Prostate gland (tissue), 2 donors: ENCODE measurements around the gene HLA-DRA. TPM values are rescaled to one million over a fixed set of nuclear protein-coding genes. Genes with fewer than 3 reads are reported as not detected.

Experiments
- DNase-seq: peaks from one replicate; pipeline ENCODE4 v3.0.0-alpha.2; 2019; ENCODE audit warnings: low spot score
- H3K27ac ChIP-seq, 2 donors: fragments of 200-600 bp; sonication (generic); 2 replicates each; pipeline ENCODE4 v1.5.1; 2017 to 2019
- H3K27me3 ChIP-seq: fragments of 200-600 bp; sonication (generic); replicated peaks from 2 replicates; pipeline ENCODE4 v1.5.1; 2019; ENCODE audit not compliant: insufficient read depth
- H3K36me3 ChIP-seq, 2 donors: fragments of 200-600 bp; sonication (generic); 1 replicate in 1 of 2; 2 replicates in 1 of 2; pipeline versions ENCODE4 v1.5.1 to v1.8.1; 2017 to 2019
- H3K4me1 ChIP-seq: fragments of 200-600 bp; sonication (generic); replicated peaks from 2 replicates; pipeline ENCODE4 v1.5.1; 2019
- H3K4me3 ChIP-seq, 2 donors: fragments of 200-600 bp; sonication (generic); 2 replicates each; pipeline ENCODE4 v1.5.1; 2017 to 2019
- H3K9me3 ChIP-seq: fragments of 200-600 bp; sonication (generic); 2 replicates; pipeline ENCODE4 v1.5.1; 2017
- CTCF ChIP-seq, 4 experiments: fragments of 200-600 bp in 2 of 4; fragments of 450-650 bp in 2 of 4; sonication (generic) in 2 of 4; IDR thresholded peaks; 1 replicate in 3 of 4; 2 replicates in 1 of 4; pipeline ENCODE4 v1.5.1; 2016 to 2019; ENCODE audit warnings: antibody characterized with exemption in 4 of 4, mild to moderate bottlenecking in 2 of 4, moderate library complexity in 2 of 4
- POLR2A ChIP-seq: fragments of 450-650 bp; IDR thresholded peaks from one replicate; pipeline ENCODE4 v1.6.1; 2016; ENCODE audit warnings: antibody characterized with exemption, mild to moderate bottlenecking
- POLR2AphosphoS5 ChIP-seq: sonication (generic); formaldehyde crosslinking; IDR thresholded peaks from one replicate; pipeline ENCODE4 v1.6.1; 2017; ENCODE audit warnings: antibody characterized with exemption
- WGBS: methylation state at CpG from one replicate; pipeline ENCODE4 v1.1.5; 2018; 5-methylcytosine and 5-hydroxymethylcytosine counted together
- intact Hi-C: fragments of 100-400 bp; cut with DNase I; formaldehyde crosslinking; loops from one replicate; pipeline ENCODE4 v1.14.2; 2022
- total RNA-seq, 2 donors: library from RNA; depleted of rRNA; stranded (reverse); fragments of >200 nt; gene quantifications; one replicate each; pipeline ENCODE4 v1.1.0, GENCODE V29; 2016

The HLA-DRA gene
- total RNA-seq, 2 donors from 2014 or later, result 116 to 145 TPM

- no peak for TF ChIP-seq POLR2AphosphoS5
- no peak for TF ChIP-seq POLR2A
- TF ChIP-seq CTCF (IDR thresholded peaks at IDR 0.05), result no peak
- WGBS, result 63% methylated on average over 4 of the region's 4 CpGs
- no peak overlapping the region for H3K27ac ChIP-seq
These were observed 3.5 kb upstream of the HLA-DRA start for GRCh38 chr6:32436186-32436585.

GRCh38 chr6:32436995-32437836 lies 2.5 kb upstream of the HLA-DRA start:
- H3K27ac ChIP-seq, result no peak overlapping the region
- no peak for DNase-seq
- TF ChIP-seq CTCF (IDR thresholded peaks at IDR 0.05), result no peak
- peak; percentile 4 for TF ChIP-seq POLR2AphosphoS5
- intact Hi-C loops, result no loop called here
- H3K36me3 ChIP-seq, result no peaks in the 10 kb centered on the region
- H3K4me3 ChIP-seq, result no peak overlapping the region
- H3K27me3 ChIP-seq, result no peaks in the 10 kb centered on the region
- H3K4me1 ChIP-seq, result no peaks in the 10 kb centered on the region
- no peaks in the 10 kb centered on the region for H3K9me3 ChIP-seq
- WGBS, result 73% methylated on average over 2 of the region's 2 CpGs

More at GRCh38 chr6:32436186-32436585, 3.5 kb upstream of the HLA-DRA start:
- Histone ChIP-seq H3K36me3 (no peaks in the 10 kb centered on the region), H3K9me3 (no peaks in the 10 kb centered on the region), H3K4me3 (no peak overlapping the region), H3K27me3 (no peaks in the 10 kb centered on the region), H3K4me1 (no peaks in the 10 kb centered on the region)
- DNase-seq, result no peak
- intact Hi-C loops, result no loop called here

- no peak for DNase-seq
- no peak for TF ChIP-seq POLR2A
- TF ChIP-seq CTCF (IDR thresholded peaks at IDR 0.05), result no peak
- TF ChIP-seq POLR2AphosphoS5, result no peak
- intact Hi-C loops, result no loop called here
- Histone ChIP-seq H3K27ac (no peak overlapping the region), H3K4me3 (no peak overlapping the region), H3K4me1 (no peaks in the 10 kb centered on the region), H3K27me3 (no peaks in the 10 kb centered on the region), H3K9me3 (no peaks in the 10 kb centered on the region), H3K36me3 (no peaks in the 10 kb centered on the region)
- 59% methylated on average over 1 of the region's 1 CpG for WGBS
These were observed 548 bp upstream of the HLA-DRA start for GRCh38 chr6:32439139-32439538.

- TF ChIP-seq POLR2A, result no peak
- TF ChIP-seq POLR2AphosphoS5, result no peak
- no peak for TF ChIP-seq CTCF (IDR thresholded peaks at IDR 0.05)
- Histone ChIP-seq H3K27ac (no peak overlapping the region), H3K36me3 (no peaks in the 10 kb centered on the region), H3K27me3 (no peaks in the 10 kb centered on the region), H3K4me1 (no peaks in the 10 kb centered on the region), H3K4me3 (no peak overlapping the region), H3K9me3 (no peaks in the 10 kb centered on the region)
- WGBS, result 92% methylated on average over 7 of the region's 7 CpGs
- intact Hi-C loops, result no loop called here
- DNase-seq, result no peak
These were observed 2.6 kb downstream of the HLA-DRA start for GRCh38 chr6:32442243-32442667.
